DOHH2 (cell line): ENCODE measurements around the gene MGAT4B.

Source experiments
- H3F3A ChIP-seq: fragments of 200-600 bp; sonication (generic), shearing (Covaris generic); 2 replicates; pipeline ENCODE4 v1.6.0; 2016; ENCODE audit warnings: antibody characterized with exemption, mild to moderate bottlenecking; ENCODE audit not compliant: control insufficient read depth, insufficient read depth
- H3K27ac ChIP-seq: fragments of 200-600 bp; sonication (generic); 2 replicates; pipeline ENCODE4 v1.5.1; 2014; ENCODE audit warnings: low read depth, mild to moderate bottlenecking, low read length, moderate library complexity
- H3K27me3 ChIP-seq: fragments of 200-600 bp; sonication (generic); 2 replicates; pipeline ENCODE4 v1.6.1; 2014; ENCODE audit warnings: mild to moderate bottlenecking, low read length, mixed read lengths; ENCODE audit not compliant: control insufficient read depth
- H3K36me3 ChIP-seq: fragments of 200-600 bp; sonication (generic); 2 replicates; pipeline ENCODE4 v1.6.1; 2014; ENCODE audit warnings: mild to moderate bottlenecking, low read length, moderate library complexity, mixed read lengths; ENCODE audit not compliant: control insufficient read depth
- H3K4me1 ChIP-seq: fragments of 200-600 bp; sonication (generic); 2 replicates; pipeline ENCODE4 v1.6.1; 2014; ENCODE audit warnings: mild to moderate bottlenecking, low read length, mixed read lengths; ENCODE audit not compliant: control insufficient read depth
- H3K4me2 ChIP-seq: fragments of 200-600 bp; sonication (generic); 2 replicates; pipeline ENCODE4 v1.6.0; 2014; ENCODE audit warnings: mild to moderate bottlenecking, low read length, moderate library complexity
- H3K4me3 ChIP-seq: fragments of 200-600 bp; sonication (generic); 2 replicates; pipeline ENCODE4 v1.5.1; 2014; ENCODE audit warnings: mild to moderate bottlenecking, low read length, mixed read lengths
- H3K79me2 ChIP-seq: fragments of 200-600 bp; sonication (generic); 2 replicates; pipeline ENCODE4 v1.6.1; 2014; ENCODE audit warnings: mild to moderate bottlenecking, low read length, mixed read lengths; ENCODE audit not compliant: control insufficient read depth
- H3K9me2 ChIP-seq: fragments of 200-600 bp; sonication (generic); replicated peaks from 2 replicates; pipeline ENCODE4 v1.6.1; 2014; ENCODE audit warnings: mild to moderate bottlenecking, low read length, mixed read lengths; ENCODE audit not compliant: control insufficient read depth
- H3K9me3 ChIP-seq: fragments of 200-600 bp; sonication (generic); 2 replicates; pipeline ENCODE4 v1.6.1; 2014; ENCODE audit warnings: antibody characterized with exemption, low read length, mixed read lengths; ENCODE audit not compliant: control insufficient read depth, insufficient read depth
- H4K20me1 ChIP-seq: fragments of 200-600 bp; sonication (generic); 2 replicates; pipeline ENCODE4 v1.6.0; 2014; ENCODE audit warnings: low read depth, mild to moderate bottlenecking, antibody characterized with exemption, low read length, moderate library complexity; ENCODE audit not compliant: control insufficient read depth, insufficient read depth
- EZH2phosphoT487 ChIP-seq: fragments of 200-600 bp; sonication (generic); IDR thresholded peaks from 2 replicates; pipeline ENCODE4 v1.6.1; 2017; ENCODE audit warnings: borderline replicate concordance, mild to moderate bottlenecking, antibody characterized with exemption, low read length, moderate library complexity, mixed read lengths
- TF ChIP-seq, protein P1 (sequence below): fragments of 200-600 bp; sonication (generic); IDR thresholded peaks from one replicate; pipeline ENCODE4 v1.5.1; 2014; ENCODE audit warnings: antibody characterized with exemption, mild to moderate bottlenecking, low read depth, low read length; ENCODE audit not compliant: poor library complexity, severe bottlenecking

The MGAT4B gene

DNA sequence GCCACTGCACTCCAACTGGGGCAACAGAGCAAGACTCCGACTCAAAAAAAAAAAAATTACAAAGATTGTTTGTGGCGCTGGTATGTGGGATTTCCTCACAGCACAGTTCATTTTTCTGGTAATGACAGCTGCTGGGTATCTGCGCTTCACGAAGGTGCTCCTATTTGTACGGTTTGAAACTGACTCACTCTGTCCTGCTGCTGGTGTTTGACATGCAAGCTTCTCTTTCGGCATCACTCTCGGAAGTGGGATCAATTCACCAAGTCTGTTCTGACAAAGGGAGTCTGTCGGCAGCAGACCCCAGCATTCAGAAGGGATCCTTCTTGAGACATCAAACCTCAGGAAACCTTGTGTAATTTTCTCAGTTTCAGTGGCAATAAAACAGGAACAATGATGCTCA lies 47.7 kb downstream of the MGAT4B start:
- peaks cover 18% of the 10 kb centered on the region for H3F3A ChIP-seq
- H3K27me3 ChIP-seq, result no peaks in the 10 kb centered on the region
- peaks cover 5% of the 10 kb centered on the region for H3K36me3 ChIP-seq
- peaks cover 22% of the 10 kb centered on the region for H4K20me1 ChIP-seq
- H3K4me2 ChIP-seq, result no peak overlapping the region
- H3K4me3 ChIP-seq, result no peak overlapping the region
- no peak overlapping the region for H3K27ac ChIP-seq
- no peaks in the 10 kb centered on the region for H3K9me2 ChIP-seq
- peaks cover 97% of the 10 kb centered on the region for H3K79me2 ChIP-seq
- no peaks in the 10 kb centered on the region for H3K9me3 ChIP-seq
- H3K4me1 ChIP-seq, result peaks cover 40% of the 10 kb centered on the region
- TF ChIP-seq, protein P1, sequence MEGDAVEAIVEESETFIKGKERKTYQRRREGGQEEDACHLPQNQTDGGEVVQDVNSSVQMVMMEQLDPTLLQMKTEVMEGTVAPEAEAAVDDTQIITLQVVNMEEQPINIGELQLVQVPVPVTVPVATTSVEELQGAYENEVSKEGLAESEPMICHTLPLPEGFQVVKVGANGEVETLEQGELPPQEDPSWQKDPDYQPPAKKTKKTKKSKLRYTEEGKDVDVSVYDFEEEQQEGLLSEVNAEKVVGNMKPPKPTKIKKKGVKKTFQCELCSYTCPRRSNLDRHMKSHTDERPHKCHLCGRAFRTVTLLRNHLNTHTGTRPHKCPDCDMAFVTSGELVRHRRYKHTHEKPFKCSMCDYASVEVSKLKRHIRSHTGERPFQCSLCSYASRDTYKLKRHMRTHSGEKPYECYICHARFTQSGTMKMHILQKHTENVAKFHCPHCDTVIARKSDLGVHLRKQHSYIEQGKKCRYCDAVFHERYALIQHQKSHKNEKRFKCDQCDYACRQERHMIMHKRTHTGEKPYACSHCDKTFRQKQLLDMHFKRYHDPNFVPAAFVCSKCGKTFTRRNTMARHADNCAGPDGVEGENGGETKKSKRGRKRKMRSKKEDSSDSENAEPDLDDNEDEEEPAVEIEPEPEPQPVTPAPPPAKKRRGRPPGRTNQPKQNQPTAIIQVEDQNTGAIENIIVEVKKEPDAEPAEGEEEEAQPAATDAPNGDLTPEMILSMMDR, result no peak
- TF ChIP-seq EZH2phosphoT487, result no peak

DNA sequence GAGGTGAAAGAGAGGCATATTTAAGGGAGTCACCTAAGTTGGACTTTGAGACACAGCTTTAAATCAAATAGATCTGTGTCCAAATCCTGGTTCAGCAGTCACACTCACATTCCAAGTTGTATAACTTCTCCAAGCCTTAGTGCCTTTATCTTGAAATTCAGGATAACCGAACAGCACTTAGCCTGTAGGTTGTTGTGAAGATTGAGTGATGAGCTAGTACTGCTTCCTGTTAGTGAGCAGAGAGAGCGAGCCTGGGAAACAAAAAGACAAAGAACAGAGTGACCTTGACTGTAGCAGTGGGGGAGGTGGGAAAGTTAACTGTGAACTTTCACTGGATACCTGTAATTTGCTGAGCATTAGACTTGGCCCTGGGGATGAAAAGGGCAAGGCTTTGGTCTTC lies 51.6 kb downstream of the MGAT4B start:
- H3K27me3 ChIP-seq, result no peaks in the 10 kb centered on the region
- H3K79me2 ChIP-seq, result peaks cover 97% of the 10 kb centered on the region
- H3K4me1 ChIP-seq, result peaks cover 7% of the 10 kb centered on the region
- H4K20me1 ChIP-seq, result peaks cover 8% of the 10 kb centered on the region; the same call in 1 of the 2 replicates
- H3K4me2 ChIP-seq, result no peak overlapping the region
- TF ChIP-seq EZH2phosphoT487, result no peak
- TF ChIP-seq, protein P1, result no peak
- H3K36me3 ChIP-seq, result peaks cover 5% of the 10 kb centered on the region
- peaks cover 6% of the 10 kb centered on the region; the same call in 1 of the 2 replicates for H3F3A ChIP-seq
- H3K9me2 ChIP-seq, result no peaks in the 10 kb centered on the region
- H3K27ac ChIP-seq, result no peak overlapping the region
- no peak overlapping the region for H3K4me3 ChIP-seq
- H3K9me3 ChIP-seq, result no peaks in the 10 kb centered on the region

DNA sequence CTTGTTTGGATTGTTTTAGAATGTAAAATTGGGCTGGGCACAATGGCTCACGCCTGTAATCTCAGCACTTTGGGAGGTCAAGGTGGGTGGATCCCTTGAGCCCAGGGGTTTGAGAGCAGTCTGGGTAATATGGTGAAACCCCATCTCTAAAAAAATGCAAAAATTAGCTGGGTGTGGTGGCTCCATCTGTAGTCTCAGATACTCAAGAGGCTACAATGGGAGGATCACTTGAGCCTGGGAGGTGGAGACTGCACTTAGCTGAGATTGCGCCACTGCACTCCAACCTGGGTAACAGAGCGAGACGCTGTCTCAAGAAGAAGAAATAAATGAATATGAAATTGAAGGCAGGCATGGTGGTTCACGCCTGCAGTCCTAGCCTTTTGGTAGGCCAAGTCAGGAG lies 52.7 kb downstream of the MGAT4B start:
- no peaks in the 10 kb centered on the region for H3K4me1 ChIP-seq
- H3K36me3 ChIP-seq, result peaks cover 13% of the 10 kb centered on the region
- H4K20me1 ChIP-seq, result peaks cover 4% of the 10 kb centered on the region; the same call in 1 of the 2 replicates
- peaks cover 97% of the 10 kb centered on the region for H3K79me2 ChIP-seq
- H3K27me3 ChIP-seq, result no peaks in the 10 kb centered on the region
- no peak overlapping the region for H3K4me2 ChIP-seq
- no peaks in the 10 kb centered on the region for H3K9me3 ChIP-seq
- H3F3A ChIP-seq, result 0 out of 2 replicates have a peak, but pooled peaks cover 3% of the 10 kb centered on the region
- no peak overlapping the region for H3K27ac ChIP-seq
- TF ChIP-seq, protein P1, result no peak
- TF ChIP-seq EZH2phosphoT487, result no peak
- H3K9me2 ChIP-seq, result no peaks in the 10 kb centered on the region
- no peak overlapping the region for H3K4me3 ChIP-seq
